Uterus (tissue), 4 donors: Measurements from ENCODE around the gene CACNG3. TPM values are rescaled to one million over a fixed set of nuclear protein-coding genes. Genes with fewer than 3 reads are reported as not detected.

Experiments used
- DNase-seq, 2 donors: peaks; one replicate each; pipeline ENCODE4 v3.0.0-alpha.2; 2019 to 2020
- H3K27ac ChIP-seq, 2 donors: fragments of 200-600 bp; sonication (generic); 1 replicate in 1 of 2; 2 replicates in 1 of 2; pipeline ENCODE4 v1.5.1; 2016 to 2018
- H3K27me3 ChIP-seq, 2 donors: fragments of 200-600 bp; sonication (generic); one replicate each; pipeline ENCODE4 v1.5.1; 2018 to 2019; ENCODE audit warnings: control low read depth in 1 of 2
- H3K36me3 ChIP-seq, 2 donors: fragments of 200-600 bp; sonication (generic); one replicate each; pipeline ENCODE4 v1.5.1; 2019; ENCODE audit warnings: control low read depth in 1 of 2
- H3K4me1 ChIP-seq, 2 donors: fragments of 200-600 bp; sonication (generic); one replicate each; pipeline ENCODE4 v1.5.1; 2018 to 2019; ENCODE audit warnings: control low read depth in 1 of 2
- H3K4me3 ChIP-seq, 2 donors: fragments of 200-600 bp; sonication (generic); 1 replicate in 1 of 2; 2 replicates in 1 of 2; pipeline ENCODE4 v1.5.1; 2018 to 2019; ENCODE audit warnings: mild to moderate bottlenecking in 1 of 2
- H3K9me3 ChIP-seq, 2 donors: fragments of 200-600 bp; sonication (generic); one replicate each; pipeline ENCODE4 v1.5.1; 2019; ENCODE audit warnings: control low read depth in 1 of 2
- POLR2A ChIP-seq, 2 donors: fragments of 450-650 bp; IDR thresholded peaks; one replicate each; pipeline ENCODE4 v1.6.1; 2016; ENCODE audit warnings: antibody characterized with exemption in 2 of 2, mild to moderate bottlenecking in 1 of 2, moderate library complexity in 1 of 2
- intact Hi-C: fragments of 100-400 bp; cut with DNase I; formaldehyde crosslinking; loops from one replicate; pipeline ENCODE4 v1.15.1; 2023; ENCODE audit warnings: low total_unique reads
- small RNA-seq: library from RNA; depleted of rRNA; stranded (forward); fragments of <200 nt; gene quantifications from one replicate; pipeline ENCODE3, GENCODE V24; 2016
- total RNA-seq, 4 donors: library from RNA; depleted of rRNA in 3 of 4; stranded (reverse); fragments of >200 nt in 3 of 4; gene quantifications; one replicate each; pipeline versions ENCODE4 v1.1.0 to v1.2.4, GENCODE V29; 2014 to 2023
- TF ChIP-seq, protein P1 (sequence below), 4 experiments: fragments of 200-600 bp in 2 of 4; fragments of 450-650 bp in 2 of 4; sonication (generic) in 2 of 4; IDR thresholded peaks; one replicate each; pipeline ENCODE4 v1.5.1; 2016 to 2019; ENCODE audit warnings: antibody characterized with exemption in 4 of 4, mild to moderate bottlenecking in 2 of 4, moderate library complexity in 1 of 4
- donor health status: DM: yes; HTN: yes; CAD: no.

The CACNG3 gene
- total RNA-seq, 4 donors from 2014 or later = not detected

DNA sequence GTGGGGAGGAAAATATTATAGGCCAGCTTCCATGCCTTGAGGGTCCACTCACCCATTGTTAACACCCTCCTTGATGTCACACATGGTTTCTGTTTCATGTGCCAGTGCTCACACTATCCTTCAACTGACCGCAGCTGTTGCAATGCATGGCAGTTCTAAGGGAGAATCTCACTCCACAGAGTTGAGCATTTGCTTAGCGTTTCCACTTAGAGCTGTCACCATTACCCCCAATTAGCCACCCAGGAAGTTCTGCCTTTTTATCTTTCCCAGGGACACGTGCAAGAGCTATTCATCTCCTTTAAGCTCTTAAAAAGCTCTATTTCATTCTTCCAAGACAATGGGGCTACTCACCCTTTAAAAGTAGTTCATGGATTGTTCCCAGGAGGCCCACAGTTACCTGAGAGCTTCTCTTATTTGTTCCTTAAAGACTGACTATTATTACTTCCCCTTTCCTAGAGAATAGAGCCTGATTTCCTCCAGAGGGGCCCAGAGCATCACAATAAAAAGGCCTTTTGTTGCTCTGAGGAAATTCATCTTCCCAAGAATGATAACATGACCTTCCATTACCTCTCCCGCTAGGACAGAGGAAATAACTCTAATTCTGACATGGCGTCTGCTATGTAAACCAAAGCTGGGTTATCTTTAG, 126.8 kb downstream of the CACNG3 start:
- Histone ChIP-seq H3K36me3 (no peaks in the 10 kb centered on the region), H3K27me3 (no peaks in the 10 kb centered on the region), H3K27ac (no peak overlapping the region), H3K4me1 (no peaks in the 10 kb centered on the region), H3K4me3 (no peak overlapping the region), H3K9me3 (peaks cover 0 to 5% of the 10 kb centered on the region in 2 donors)
- DNase-seq = no peak
- TF ChIP-seq, protein P1, sequence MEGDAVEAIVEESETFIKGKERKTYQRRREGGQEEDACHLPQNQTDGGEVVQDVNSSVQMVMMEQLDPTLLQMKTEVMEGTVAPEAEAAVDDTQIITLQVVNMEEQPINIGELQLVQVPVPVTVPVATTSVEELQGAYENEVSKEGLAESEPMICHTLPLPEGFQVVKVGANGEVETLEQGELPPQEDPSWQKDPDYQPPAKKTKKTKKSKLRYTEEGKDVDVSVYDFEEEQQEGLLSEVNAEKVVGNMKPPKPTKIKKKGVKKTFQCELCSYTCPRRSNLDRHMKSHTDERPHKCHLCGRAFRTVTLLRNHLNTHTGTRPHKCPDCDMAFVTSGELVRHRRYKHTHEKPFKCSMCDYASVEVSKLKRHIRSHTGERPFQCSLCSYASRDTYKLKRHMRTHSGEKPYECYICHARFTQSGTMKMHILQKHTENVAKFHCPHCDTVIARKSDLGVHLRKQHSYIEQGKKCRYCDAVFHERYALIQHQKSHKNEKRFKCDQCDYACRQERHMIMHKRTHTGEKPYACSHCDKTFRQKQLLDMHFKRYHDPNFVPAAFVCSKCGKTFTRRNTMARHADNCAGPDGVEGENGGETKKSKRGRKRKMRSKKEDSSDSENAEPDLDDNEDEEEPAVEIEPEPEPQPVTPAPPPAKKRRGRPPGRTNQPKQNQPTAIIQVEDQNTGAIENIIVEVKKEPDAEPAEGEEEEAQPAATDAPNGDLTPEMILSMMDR (IDR thresholded peaks at IDR 0.05) = no peak
- no peak for TF ChIP-seq POLR2A (IDR thresholded peaks at IDR 0.05)
- intact Hi-C loops = no loop called here

DNA sequence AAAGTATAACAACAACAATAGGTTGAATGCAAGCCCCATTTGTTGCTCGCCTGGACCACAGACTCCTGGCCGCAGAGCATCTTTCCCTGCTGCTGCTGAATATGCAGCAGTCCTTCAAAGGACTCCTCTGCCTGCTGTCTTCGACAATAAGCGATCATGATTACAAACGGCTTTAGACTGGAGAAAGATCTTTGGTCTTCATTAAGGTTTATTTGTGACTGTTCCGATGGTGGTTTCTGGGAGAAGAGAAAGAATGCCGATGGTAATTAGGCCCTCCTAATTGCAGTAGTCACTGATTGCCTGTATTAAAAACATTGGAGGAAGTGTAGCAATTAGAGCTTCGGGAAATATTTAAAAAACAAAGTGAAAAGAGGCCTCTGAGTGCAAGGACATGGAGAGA, 138.2 kb downstream of the CACNG3 start:
- DNase-seq = no peak
- Histone ChIP-seq H3K27me3 (no peaks in the 10 kb centered on the region), H3K27ac (no peak overlapping the region), H3K36me3 (no peaks in the 10 kb centered on the region), H3K4me1 (no peaks in the 10 kb centered on the region), H3K4me3 (no peak overlapping the region), H3K9me3 (no peaks in the 10 kb centered on the region)
- intact Hi-C loops = no loop called here
- TF ChIP-seq, protein P1 (IDR thresholded peaks at IDR 0.05) = no peak
- no peak for TF ChIP-seq POLR2A (IDR thresholded peaks at IDR 0.05)

DNA sequence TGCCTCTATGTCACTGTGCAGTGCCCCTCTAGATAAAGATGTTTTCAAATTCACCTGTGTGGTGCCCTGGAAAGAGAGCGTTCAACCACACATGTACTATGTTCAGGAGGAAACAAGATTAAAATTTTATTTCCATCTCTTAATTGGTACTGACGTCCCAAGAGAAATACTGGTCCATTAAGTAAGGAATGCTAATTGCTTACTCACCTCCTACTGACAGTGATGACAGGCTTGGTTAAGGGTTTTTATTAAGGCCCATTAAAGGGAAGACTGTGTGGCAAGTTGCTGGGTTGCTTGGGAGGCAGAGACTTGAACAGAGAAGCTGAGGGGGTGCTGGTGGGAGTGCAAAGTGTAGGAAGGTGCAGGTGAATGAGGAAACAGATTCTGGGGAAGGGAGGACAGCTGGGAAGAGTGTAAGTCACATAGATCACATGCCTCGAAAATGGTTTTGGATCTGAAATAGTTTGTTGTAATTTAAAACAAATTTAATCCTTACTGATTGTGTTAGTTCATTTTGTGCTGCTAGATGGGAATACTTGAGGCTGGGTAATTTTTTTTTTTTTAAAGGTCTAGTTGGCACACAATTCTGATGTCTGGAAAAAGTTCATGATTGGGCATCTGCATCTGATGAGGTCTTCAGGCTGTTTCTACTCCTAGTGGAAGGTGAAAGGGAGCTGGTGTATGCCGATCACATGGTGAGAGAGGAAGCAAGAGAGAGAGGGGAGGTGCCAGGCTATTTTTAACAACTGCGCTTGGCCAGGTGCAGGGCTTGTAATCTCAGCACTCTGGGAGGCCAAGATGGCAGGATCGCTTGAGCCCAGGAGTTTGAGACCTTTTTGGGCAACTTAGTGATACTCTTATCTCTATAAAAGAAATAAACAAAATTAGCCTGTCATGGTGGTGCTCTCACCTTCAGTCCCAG, 140.5 kb downstream of the CACNG3 start:
- TF ChIP-seq, protein P1 (IDR thresholded peaks at IDR 0.05) = no peak
- no peak for TF ChIP-seq POLR2A (IDR thresholded peaks at IDR 0.05)
- Histone ChIP-seq H3K36me3 (no peaks in the 10 kb centered on the region), H3K9me3 (no peaks in the 10 kb centered on the region), H3K27me3 (no peaks in the 10 kb centered on the region), H3K4me1 (no peaks in the 10 kb centered on the region), H3K4me3 (no peak overlapping the region), H3K27ac (no peak overlapping the region)
- intact Hi-C loops = no loop called here
- DNase-seq = no peak

DNA sequence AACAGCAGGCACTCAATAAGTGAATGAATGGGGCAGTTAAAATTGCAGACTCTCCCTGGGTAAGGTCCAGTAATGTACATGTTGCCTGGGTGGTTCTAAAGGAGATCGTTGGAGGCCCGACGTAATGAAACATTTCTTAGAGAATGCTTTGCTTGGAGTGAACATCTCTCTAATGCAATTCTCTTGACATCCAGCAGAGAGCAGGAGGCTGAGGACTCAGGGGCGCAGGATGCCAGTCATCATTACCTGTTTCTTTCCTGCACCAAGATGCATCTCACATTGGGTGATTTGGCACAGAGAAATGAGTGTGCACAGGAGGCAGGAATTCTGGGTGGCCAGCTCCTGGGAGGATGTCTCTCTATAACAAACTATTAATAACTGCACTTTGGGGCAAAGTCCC, 152.9 kb downstream of the CACNG3 start:
- Histone ChIP-seq H3K27me3 (no peaks in the 10 kb centered on the region), H3K4me3 (no peak overlapping the region), H3K36me3 (no peaks in the 10 kb centered on the region), H3K4me1 (no peaks in the 10 kb centered on the region), H3K9me3 (no peaks in the 10 kb centered on the region), H3K27ac (no peak overlapping the region)
- intact Hi-C loops = no loop called here
- DNase-seq = no peak
- TF ChIP-seq, protein P1 (IDR thresholded peaks at IDR 0.05) = no peak
- TF ChIP-seq POLR2A (IDR thresholded peaks at IDR 0.05) = no peak

Small RNA genes lying within 50 kb of the gene (small RNA-seq; reads per million reads assigned to genes)
- gene RF00408 = not detected
- gene RNU7-24P = not detected
